Panc1 (cell line): Measurements from ENCODE around the gene SHOX. TPM values are rescaled to one million over a fixed set of nuclear protein-coding genes. Genes with fewer than 3 reads are reported as not detected.

ENCODE experiments used
- ATAC-seq: fragments of 200-7000 bp; cut with Tn5 transposase; 2 replicates; pipeline ENCODE4 v1.9.1; 2020; ENCODE audit warnings: mild to moderate bottlenecking, moderate library complexity
- BruUV-seq: library from RNA; stranded (reverse); fragments of 400-500 nt; replicated peaks from 2 replicates; lab custom pipeline; 2021; lab: Mats Ljungman, UMichigan
- CTCF ChIA-PET: fragments of 300-600 bp; sonication (Branson Sonifier 250); formaldehyde crosslinking; loops from one replicate; lab custom pipeline; 2022; ENCODE audit warnings: antibody characterized with exemption; lab: Charles Lee
- POLR2A ChIA-PET: fragments of 300-600 bp; sonication (Branson Sonifier 250); formaldehyde crosslinking; loops from one replicate; lab custom pipeline; 2022; ENCODE audit warnings: antibody characterized with exemption; lab: Charles Lee
- DNase-seq: peaks from one replicate; pipeline ENCODE4 v3.0.0-alpha.2; 2010; ENCODE audit warnings: low read depth, low spot score
- H3K27ac ChIP-seq: 2 replicates; pipeline ENCODE4 v1.5.1; 2011; ENCODE audit warnings: mild to moderate bottlenecking, low read length, inconsistent platforms
- H3K27me3 ChIP-seq: fragments of 200-500 bp; sonication (Bioruptor generic); 2 replicates; pipeline ENCODE4 v1.6.0; 2014; ENCODE audit warnings: low read length, inconsistent platforms; ENCODE audit not compliant: control insufficient read depth, insufficient read depth
- H3K36me3 ChIP-seq: fragments of 200-500 bp; sonication (Bioruptor generic); 2 replicates; pipeline ENCODE4 v1.5.1; 2014; ENCODE audit warnings: inconsistent platforms, mild to moderate bottlenecking, low read length, moderate library complexity; ENCODE audit not compliant: control insufficient read depth, insufficient read depth
- H3K4me1 ChIP-seq: 2 replicates; pipeline ENCODE4 v1.5.1; 2011; ENCODE audit warnings: inconsistent platforms, mild to moderate bottlenecking, low read length, moderate library complexity; ENCODE audit not compliant: control insufficient read depth, insufficient read depth
- H3K4me3 ChIP-seq, 2 experiments: 2 replicates each; pipeline ENCODE4 v1.5.1; 2011 to 2012; ENCODE audit warnings: low read depth in 2 of 2, low read length in 2 of 2, mild to moderate bottlenecking in 2 of 2, inconsistent platforms in 1 of 2, moderate library complexity in 1 of 2
- H3K9me3 ChIP-seq: fragments of 200-500 bp; sonication (Bioruptor generic); 2 replicates; pipeline ENCODE4 v1.5.1; 2014; ENCODE audit warnings: low read depth, mild to moderate bottlenecking, inconsistent platforms, low read length, moderate library complexity; ENCODE audit not compliant: control insufficient read depth, insufficient read depth
- POLR2AphosphoS5 ChIP-seq: IDR thresholded peaks from 2 replicates; pipeline ENCODE4 v1.6.1; 2012; ENCODE audit warnings: mild to moderate bottlenecking, low read depth, low read length, moderate library complexity
- SIN3A ChIP-seq: IDR thresholded peaks from 2 replicates; pipeline ENCODE4 v1.6.1; 2012; ENCODE audit warnings: low read depth, mild to moderate bottlenecking, low read length, moderate library complexity, borderline replicate concordance; ENCODE audit not compliant: insufficient read depth
- TCF7L2 ChIP-seq: IDR thresholded peaks from 2 replicates; pipeline ENCODE4 v1.6.1; 2011; ENCODE audit warnings: mild to moderate bottlenecking, low read depth, low read length, inconsistent platforms
- in situ Hi-C: cut with HindIII; loops from 2 replicates; pipeline ENCODE4 v1.10.0; 2016; ENCODE audit warnings: low sequenced_read_pairs, low pct_unique_long_range_greater_than_20kb
- intact Hi-C: fragments of 100-400 bp; cut with micrococcal nuclease; formaldehyde crosslinking; loops from one replicate; pipeline ENCODE4 v1.10.0; 2022; ENCODE audit not compliant: unreplicated experiment
- total RNA-seq: library from RNA; stranded (reverse); gene quantifications from one replicate; pipeline ENCODE4 v1.2.1, GENCODE V29; 2021; ENCODE audit not compliant: unreplicated experiment
- TF ChIP-seq, protein P1 (sequence below), 2 experiments: IDR thresholded peaks; 2 replicates each; pipeline ENCODE4 v1.6.1; 2011 to 2012; ENCODE audit warnings: low read depth in 2 of 2, control low read depth in 1 of 2, low read length in 1 of 2, mild to moderate bottlenecking in 1 of 2, moderate library complexity in 1 of 2; ENCODE audit not compliant: insufficient read depth in 1 of 2
- TF ChIP-seq, protein P2 (sequence below): fragments of 450-650 bp; IDR thresholded peaks from 2 replicates; pipeline ENCODE4 v1.5.1; 2017; ENCODE audit warnings: mild to moderate bottlenecking

The SHOX gene
- total RNA-seq, 1 experiment from 2014 or later = not detected

DNA sequence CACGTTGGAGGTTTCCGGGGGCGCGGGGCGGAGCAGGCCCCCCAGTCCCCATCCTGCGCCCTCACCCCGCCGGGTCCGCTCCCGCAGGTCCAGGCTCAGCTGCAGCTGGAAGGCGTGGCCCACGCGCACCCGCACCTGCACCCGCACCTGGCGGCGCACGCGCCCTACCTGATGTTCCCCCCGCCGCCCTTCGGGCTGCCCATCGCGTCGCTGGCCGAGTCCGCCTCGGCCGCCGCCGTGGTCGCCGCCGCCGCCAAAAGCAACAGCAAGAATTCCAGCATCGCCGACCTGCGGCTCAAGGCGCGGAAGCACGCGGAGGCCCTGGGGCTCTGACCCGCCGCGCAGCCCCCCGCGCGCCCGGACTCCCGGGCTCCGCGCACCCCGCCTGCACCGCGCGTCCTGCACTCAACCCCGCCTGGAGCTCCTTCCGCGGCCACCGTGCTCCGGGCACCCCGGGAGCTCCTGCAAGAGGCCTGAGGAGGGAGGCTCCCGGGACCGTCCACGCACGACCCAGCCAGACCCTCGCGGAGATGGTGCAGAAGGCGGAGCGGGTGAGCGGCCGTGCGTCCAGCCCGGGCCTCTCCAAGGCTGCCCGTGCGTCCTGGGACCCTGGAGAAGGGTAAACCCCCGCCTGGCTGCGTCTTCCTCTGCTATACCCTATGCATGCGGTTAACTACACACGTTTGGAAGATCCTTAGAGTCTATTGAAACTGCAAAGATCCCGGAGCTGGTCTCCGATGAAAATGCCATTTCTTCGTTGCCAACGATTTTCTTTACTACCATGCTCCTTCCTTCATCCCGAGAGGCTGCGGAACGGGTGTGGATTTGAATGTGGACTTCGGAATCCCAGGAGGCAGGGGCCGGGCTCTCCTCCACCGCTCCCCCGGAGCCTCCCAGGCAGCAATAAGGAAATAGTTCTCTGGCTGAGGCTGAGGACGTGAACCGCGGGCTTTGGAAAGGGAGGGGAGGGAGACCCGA lies 14.0 kb downstream of the SHOX start:
- no peaks in the 10 kb centered on the region for H3K27me3 ChIP-seq
- no peak for TF ChIP-seq SIN3A
- TF ChIP-seq, protein P1, sequence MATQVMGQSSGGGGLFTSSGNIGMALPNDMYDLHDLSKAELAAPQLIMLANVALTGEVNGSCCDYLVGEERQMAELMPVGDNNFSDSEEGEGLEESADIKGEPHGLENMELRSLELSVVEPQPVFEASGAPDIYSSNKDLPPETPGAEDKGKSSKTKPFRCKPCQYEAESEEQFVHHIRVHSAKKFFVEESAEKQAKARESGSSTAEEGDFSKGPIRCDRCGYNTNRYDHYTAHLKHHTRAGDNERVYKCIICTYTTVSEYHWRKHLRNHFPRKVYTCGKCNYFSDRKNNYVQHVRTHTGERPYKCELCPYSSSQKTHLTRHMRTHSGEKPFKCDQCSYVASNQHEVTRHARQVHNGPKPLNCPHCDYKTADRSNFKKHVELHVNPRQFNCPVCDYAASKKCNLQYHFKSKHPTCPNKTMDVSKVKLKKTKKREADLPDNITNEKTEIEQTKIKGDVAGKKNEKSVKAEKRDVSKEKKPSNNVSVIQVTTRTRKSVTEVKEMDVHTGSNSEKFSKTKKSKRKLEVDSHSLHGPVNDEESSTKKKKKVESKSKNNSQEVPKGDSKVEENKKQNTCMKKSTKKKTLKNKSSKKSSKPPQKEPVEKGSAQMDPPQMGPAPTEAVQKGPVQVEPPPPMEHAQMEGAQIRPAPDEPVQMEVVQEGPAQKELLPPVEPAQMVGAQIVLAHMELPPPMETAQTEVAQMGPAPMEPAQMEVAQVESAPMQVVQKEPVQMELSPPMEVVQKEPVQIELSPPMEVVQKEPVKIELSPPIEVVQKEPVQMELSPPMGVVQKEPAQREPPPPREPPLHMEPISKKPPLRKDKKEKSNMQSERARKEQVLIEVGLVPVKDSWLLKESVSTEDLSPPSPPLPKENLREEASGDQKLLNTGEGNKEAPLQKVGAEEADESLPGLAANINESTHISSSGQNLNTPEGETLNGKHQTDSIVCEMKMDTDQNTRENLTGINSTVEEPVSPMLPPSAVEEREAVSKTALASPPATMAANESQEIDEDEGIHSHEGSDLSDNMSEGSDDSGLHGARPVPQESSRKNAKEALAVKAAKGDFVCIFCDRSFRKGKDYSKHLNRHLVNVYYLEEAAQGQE (IDR thresholded peaks at IDR 0.05; ENCODE audit: insufficient read depth in 1 of 2, low read depth in 2 of 2, low read length in 1 of 2) = no peak
- no peak for TF ChIP-seq POLR2AphosphoS5
- TF ChIP-seq, protein P2, sequence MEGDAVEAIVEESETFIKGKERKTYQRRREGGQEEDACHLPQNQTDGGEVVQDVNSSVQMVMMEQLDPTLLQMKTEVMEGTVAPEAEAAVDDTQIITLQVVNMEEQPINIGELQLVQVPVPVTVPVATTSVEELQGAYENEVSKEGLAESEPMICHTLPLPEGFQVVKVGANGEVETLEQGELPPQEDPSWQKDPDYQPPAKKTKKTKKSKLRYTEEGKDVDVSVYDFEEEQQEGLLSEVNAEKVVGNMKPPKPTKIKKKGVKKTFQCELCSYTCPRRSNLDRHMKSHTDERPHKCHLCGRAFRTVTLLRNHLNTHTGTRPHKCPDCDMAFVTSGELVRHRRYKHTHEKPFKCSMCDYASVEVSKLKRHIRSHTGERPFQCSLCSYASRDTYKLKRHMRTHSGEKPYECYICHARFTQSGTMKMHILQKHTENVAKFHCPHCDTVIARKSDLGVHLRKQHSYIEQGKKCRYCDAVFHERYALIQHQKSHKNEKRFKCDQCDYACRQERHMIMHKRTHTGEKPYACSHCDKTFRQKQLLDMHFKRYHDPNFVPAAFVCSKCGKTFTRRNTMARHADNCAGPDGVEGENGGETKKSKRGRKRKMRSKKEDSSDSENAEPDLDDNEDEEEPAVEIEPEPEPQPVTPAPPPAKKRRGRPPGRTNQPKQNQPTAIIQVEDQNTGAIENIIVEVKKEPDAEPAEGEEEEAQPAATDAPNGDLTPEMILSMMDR = no peak
- TF ChIP-seq TCF7L2 = no peak
- CTCF ChIA-PET = no interaction called here
- H3K4me1 ChIP-seq = no peaks in the 10 kb centered on the region
- POLR2A ChIA-PET = no interaction called here
- BruUV-seq = no TSS peak
- intact Hi-C loops = no loop called here
- H3K27ac ChIP-seq = no peak overlapping the region
- DNase-seq = no peak
- no peaks in the 10 kb centered on the region for H3K36me3 ChIP-seq
- H3K4me3 ChIP-seq = no peak overlapping the region
- in situ Hi-C loops = no loop called here
- no peak for ATAC-seq
- H3K9me3 ChIP-seq = no peaks in the 10 kb centered on the region

DNA sequence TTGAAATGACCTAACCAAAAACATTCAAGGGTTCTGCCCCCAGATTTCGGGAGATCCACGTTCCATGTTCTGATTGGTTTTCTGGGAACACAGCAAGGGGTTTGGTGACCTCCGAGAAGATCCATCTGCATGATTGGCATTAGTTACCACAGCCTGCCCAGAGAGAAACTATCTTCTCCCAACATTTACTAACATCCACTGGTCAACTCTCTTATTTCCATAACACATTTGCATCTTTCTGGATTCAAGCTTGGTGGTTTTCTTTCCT lies 15.6 kb downstream of the SHOX start:
- DNase-seq = no peak
- TF ChIP-seq, protein P1 (IDR thresholded peaks at IDR 0.05; ENCODE audit: insufficient read depth in 1 of 2, low read depth in 2 of 2, low read length in 1 of 2) = no peak
- TF ChIP-seq TCF7L2 = no peak
- TF ChIP-seq, protein P2 = no peak
- no peak for TF ChIP-seq POLR2AphosphoS5
- no peak for TF ChIP-seq SIN3A
- intact Hi-C loops (no loop called here), in situ Hi-C loops (no loop called here)
- Histone ChIP-seq H3K27ac (no peak overlapping the region), H3K4me1 (no peaks in the 10 kb centered on the region), H3K36me3 (no peaks in the 10 kb centered on the region), H3K9me3 (no peaks in the 10 kb centered on the region), H3K4me3 (no peak overlapping the region), H3K27me3 (no peaks in the 10 kb centered on the region)
- no peak for ATAC-seq
- POLR2A ChIA-PET = no interaction called here
- BruUV-seq = no TSS peak
- CTCF ChIA-PET = no interaction called here
